NCI-H345 (cell line): ENCODE data around the gene CHTF18.
"Not testable (repeated sequence)": the region's sequence is repeated elsewhere in the genome, so short reads cannot be mapped to it uniquely, and the experiment has no call there.

Experiments
- DNase-seq: peaks from one replicate; lab custom pipeline; 2025; lab: John Stamatoyannopoulos, UW

CHTF18 gene

GRCh38 chr16:830871-831570, 42.6 kb downstream of the CHTF18 start:
- no peak for DNase-seq

GRCh38 chr16:831571-832413, 43.4 kb downstream of the CHTF18 start:
- no peak for DNase-seq

GRCh38 chr16:832652-833336, 44.4 kb downstream of the CHTF18 start:
- no peak for DNase-seq

GRCh38 chr16:833411-833810, 45.0 kb downstream of the CHTF18 start:
- no peak for DNase-seq

- DNase-seq = no peak
Measured at GRCh38 chr16:835373-835772, 47.0 kb downstream of the CHTF18 start.

- no peak for DNase-seq
Measured at GRCh38 chr16:836221-836620, 47.8 kb downstream of the CHTF18 start.

GRCh38 chr16:836822-837221, 48.4 kb downstream of the CHTF18 start:
- not testable (repeated sequence) for DNase-seq

GRCh38 chr16:838741-839140, 50.3 kb downstream of the CHTF18 start:
- no peak for DNase-seq

- DNase-seq = peak; percentile 28
Measured at GRCh38 chr16:839643-840408, 51.4 kb downstream of the CHTF18 start.

- DNase-seq = no peak
Measured at GRCh38 chr16:840561-841454, 52.4 kb downstream of the CHTF18 start.

GRCh38 chr16:841455-842060, 53.1 kb downstream of the CHTF18 start:
- no peak for DNase-seq

GRCh38 chr16:842061-842476, 53.6 kb downstream of the CHTF18 start:
- DNase-seq = no peak

GRCh38 chr16:842711-843560, 54.5 kb downstream of the CHTF18 start:
- no peak for DNase-seq

GRCh38 chr16:843771-844170, 55.4 kb downstream of the CHTF18 start:
- DNase-seq = no peak

- no peak for DNase-seq
Measured at GRCh38 chr16:844638-845350, 56.4 kb downstream of the CHTF18 start.

- DNase-seq = no peak
Measured at GRCh38 chr16:845351-845745, 56.9 kb downstream of the CHTF18 start.

GRCh38 chr16:847151-847550, 58.7 kb downstream of the CHTF18 start:
- DNase-seq = no peak
